Neural cell (in vitro differentiated cells): ENCODE data around the gene NAA35.

Experiments used
- EP300 ChIP-seq: fragments of 450-650 bp; conservative IDR thresholded peaks from 2 replicates; pipeline ENCODE4 v1.6.1; 2014; ENCODE audit warnings: antibody characterized with exemption, mild to moderate bottlenecking, moderate library complexity; ENCODE audit not compliant: poor library complexity, severe bottlenecking
- EZH2 ChIP-seq: fragments of 200-600, 300-800 bp; shearing (Covaris generic), sonication (generic); IDR thresholded peaks from 2 replicates; pipeline ENCODE4 v1.6.1; 2014; ENCODE audit warnings: antibody characterized with exemption, low read length, borderline replicate concordance, mild to moderate bottlenecking; ENCODE audit not compliant: insufficient read depth, poor library complexity, severe bottlenecking
- POLR2AphosphoS5 ChIP-seq: IDR thresholded peaks from 2 replicates; pipeline ENCODE4 v1.6.1; 2012
- RAD21 ChIP-seq: fragments of 450-650 bp; conservative IDR thresholded peaks from 2 replicates; pipeline ENCODE4 v1.6.1; 2014; ENCODE audit warnings: antibody characterized with exemption, mild to moderate bottlenecking, moderate library complexity
- SMC3 ChIP-seq: fragments of 450-650 bp; conservative IDR thresholded peaks from 2 replicates; pipeline ENCODE4 v1.6.1; 2014; ENCODE audit warnings: antibody characterized with exemption, mild to moderate bottlenecking, moderate library complexity; ENCODE audit not compliant: poor library complexity
- TF ChIP-seq, protein P1 (sequence below): IDR thresholded peaks from 2 replicates; pipeline ENCODE4 v1.6.1; 2012; ENCODE audit warnings: borderline replicate concordance
- TF ChIP-seq, protein P2 (sequence below): fragments of 450-650 bp; IDR thresholded peaks from 2 replicates; pipeline ENCODE4 v1.5.1; 2014; ENCODE audit warnings: antibody characterized with exemption, mild to moderate bottlenecking, moderate library complexity; ENCODE audit not compliant: poor library complexity, severe bottlenecking

DNA sequence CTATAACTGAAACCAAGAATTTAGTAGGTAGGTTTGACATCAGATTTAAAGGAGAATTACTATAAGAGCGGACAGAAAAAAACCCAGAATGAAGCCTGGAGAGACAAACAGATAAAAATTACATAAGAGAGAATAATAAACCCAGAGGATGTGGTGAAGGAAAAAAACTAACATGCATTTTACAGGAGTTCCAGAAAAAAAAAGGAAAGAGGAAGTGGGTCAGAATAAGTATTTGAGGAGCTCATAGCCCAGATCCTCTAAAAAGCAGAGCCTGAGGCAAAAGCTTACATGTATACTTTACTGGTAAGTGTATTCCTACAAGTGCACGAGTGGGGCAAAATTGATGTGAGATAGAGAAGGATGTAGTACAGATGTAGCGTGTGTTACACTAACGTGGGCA is 43.1 kb upstream of the NAA35 start:
- TF ChIP-seq, protein P1, sequence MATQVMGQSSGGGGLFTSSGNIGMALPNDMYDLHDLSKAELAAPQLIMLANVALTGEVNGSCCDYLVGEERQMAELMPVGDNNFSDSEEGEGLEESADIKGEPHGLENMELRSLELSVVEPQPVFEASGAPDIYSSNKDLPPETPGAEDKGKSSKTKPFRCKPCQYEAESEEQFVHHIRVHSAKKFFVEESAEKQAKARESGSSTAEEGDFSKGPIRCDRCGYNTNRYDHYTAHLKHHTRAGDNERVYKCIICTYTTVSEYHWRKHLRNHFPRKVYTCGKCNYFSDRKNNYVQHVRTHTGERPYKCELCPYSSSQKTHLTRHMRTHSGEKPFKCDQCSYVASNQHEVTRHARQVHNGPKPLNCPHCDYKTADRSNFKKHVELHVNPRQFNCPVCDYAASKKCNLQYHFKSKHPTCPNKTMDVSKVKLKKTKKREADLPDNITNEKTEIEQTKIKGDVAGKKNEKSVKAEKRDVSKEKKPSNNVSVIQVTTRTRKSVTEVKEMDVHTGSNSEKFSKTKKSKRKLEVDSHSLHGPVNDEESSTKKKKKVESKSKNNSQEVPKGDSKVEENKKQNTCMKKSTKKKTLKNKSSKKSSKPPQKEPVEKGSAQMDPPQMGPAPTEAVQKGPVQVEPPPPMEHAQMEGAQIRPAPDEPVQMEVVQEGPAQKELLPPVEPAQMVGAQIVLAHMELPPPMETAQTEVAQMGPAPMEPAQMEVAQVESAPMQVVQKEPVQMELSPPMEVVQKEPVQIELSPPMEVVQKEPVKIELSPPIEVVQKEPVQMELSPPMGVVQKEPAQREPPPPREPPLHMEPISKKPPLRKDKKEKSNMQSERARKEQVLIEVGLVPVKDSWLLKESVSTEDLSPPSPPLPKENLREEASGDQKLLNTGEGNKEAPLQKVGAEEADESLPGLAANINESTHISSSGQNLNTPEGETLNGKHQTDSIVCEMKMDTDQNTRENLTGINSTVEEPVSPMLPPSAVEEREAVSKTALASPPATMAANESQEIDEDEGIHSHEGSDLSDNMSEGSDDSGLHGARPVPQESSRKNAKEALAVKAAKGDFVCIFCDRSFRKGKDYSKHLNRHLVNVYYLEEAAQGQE, result no peak
- TF ChIP-seq, protein P2, sequence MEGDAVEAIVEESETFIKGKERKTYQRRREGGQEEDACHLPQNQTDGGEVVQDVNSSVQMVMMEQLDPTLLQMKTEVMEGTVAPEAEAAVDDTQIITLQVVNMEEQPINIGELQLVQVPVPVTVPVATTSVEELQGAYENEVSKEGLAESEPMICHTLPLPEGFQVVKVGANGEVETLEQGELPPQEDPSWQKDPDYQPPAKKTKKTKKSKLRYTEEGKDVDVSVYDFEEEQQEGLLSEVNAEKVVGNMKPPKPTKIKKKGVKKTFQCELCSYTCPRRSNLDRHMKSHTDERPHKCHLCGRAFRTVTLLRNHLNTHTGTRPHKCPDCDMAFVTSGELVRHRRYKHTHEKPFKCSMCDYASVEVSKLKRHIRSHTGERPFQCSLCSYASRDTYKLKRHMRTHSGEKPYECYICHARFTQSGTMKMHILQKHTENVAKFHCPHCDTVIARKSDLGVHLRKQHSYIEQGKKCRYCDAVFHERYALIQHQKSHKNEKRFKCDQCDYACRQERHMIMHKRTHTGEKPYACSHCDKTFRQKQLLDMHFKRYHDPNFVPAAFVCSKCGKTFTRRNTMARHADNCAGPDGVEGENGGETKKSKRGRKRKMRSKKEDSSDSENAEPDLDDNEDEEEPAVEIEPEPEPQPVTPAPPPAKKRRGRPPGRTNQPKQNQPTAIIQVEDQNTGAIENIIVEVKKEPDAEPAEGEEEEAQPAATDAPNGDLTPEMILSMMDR, result no peak
- TF ChIP-seq POLR2AphosphoS5 (no peak), SMC3 (no peak), RAD21 (no peak), EZH2 (no peak), EP300 (no peak)
